ENCODE measurements around the gene CYP2D6. TPM values are rescaled to one million over a fixed set of nuclear protein-coding genes. Genes with fewer than 3 reads are reported as not detected.

CYP2D6 gene
- total and polyA plus RNA-seq, 12 donors: 0.12 to 0.95 (median 0.25) TPM; not detected in 8

GRCh38 chr22:42162728-42163489 lies 32.3 kb upstream of the CYP2D6 start:
- no peak overlapping the region for H3K4me3 ChIP-seq
- TF ChIP-seq, protein P1, sequence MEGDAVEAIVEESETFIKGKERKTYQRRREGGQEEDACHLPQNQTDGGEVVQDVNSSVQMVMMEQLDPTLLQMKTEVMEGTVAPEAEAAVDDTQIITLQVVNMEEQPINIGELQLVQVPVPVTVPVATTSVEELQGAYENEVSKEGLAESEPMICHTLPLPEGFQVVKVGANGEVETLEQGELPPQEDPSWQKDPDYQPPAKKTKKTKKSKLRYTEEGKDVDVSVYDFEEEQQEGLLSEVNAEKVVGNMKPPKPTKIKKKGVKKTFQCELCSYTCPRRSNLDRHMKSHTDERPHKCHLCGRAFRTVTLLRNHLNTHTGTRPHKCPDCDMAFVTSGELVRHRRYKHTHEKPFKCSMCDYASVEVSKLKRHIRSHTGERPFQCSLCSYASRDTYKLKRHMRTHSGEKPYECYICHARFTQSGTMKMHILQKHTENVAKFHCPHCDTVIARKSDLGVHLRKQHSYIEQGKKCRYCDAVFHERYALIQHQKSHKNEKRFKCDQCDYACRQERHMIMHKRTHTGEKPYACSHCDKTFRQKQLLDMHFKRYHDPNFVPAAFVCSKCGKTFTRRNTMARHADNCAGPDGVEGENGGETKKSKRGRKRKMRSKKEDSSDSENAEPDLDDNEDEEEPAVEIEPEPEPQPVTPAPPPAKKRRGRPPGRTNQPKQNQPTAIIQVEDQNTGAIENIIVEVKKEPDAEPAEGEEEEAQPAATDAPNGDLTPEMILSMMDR (IDR thresholded peaks at IDR 0.05): no peak
- no peak overlapping the region for H3K27ac ChIP-seq
- no peaks in the 10 kb centered on the region for H3K27me3 ChIP-seq
- DNase-seq: no peak
- H3K4me1 ChIP-seq: no peaks in the 10 kb centered on the region
- 93 to 98% methylated on average over 12 of the region's 12 CpGs for WGBS, 2 donors
- intact Hi-C loops (cut with DNase I): no loop called here
- H3K9me3 ChIP-seq: no peaks in the 10 kb centered on the region
- peak in 1 of 8 donors; percentile 27 for ATAC-seq
- peaks cover 0 to 68% (median 4%) of the 10 kb centered on the region in 9 donors for H3K36me3 ChIP-seq

- TF ChIP-seq, protein P1 (IDR thresholded peaks at IDR 0.05): no peak
- Histone ChIP-seq H3K9me3 (no peaks in the 10 kb centered on the region), H3K27me3 (no peaks in the 10 kb centered on the region), H3K27ac (no peak overlapping the region), H3K36me3 (peaks cover 0 to 59% (median 3%) of the 10 kb centered on the region in 9 donors), H3K4me3 (no peak overlapping the region), H3K4me1 (peaks cover 0 to 7% (median 0%) of the 10 kb centered on the region in 9 donors)
- WGBS, 2 donors: 85 to 86% methylated on average over 18 of the region's 18 CpGs
- DNase-seq (no peak), ATAC-seq (no peak)
- intact Hi-C loops (cut with DNase I): no loop called here
Observed at GRCh38 chr22:42160830-42161696, 30.5 kb upstream of the CYP2D6 start.

- Histone ChIP-seq H3K4me3 (no peak overlapping the region), H3K36me3 (peaks cover 0 to 56% (median 0%) of the 10 kb centered on the region in 9 donors)
Observed at GRCh38 chr22:42160251-42160650, 29.6 kb upstream of the CYP2D6 start.

More at GRCh38 chr22:42160251-42160650, 29.6 kb upstream of the CYP2D6 start:
- H3K27me3 ChIP-seq: no peaks in the 10 kb centered on the region
- 79 to 80% methylated on average over 4 of the region's 4 CpGs for WGBS, 2 donors
- H3K9me3 ChIP-seq: no peaks in the 10 kb centered on the region
- H3K27ac ChIP-seq: no peak overlapping the region
- peaks cover 0 to 7% (median 0%) of the 10 kb centered on the region in 9 donors for H3K4me1 ChIP-seq
- TF ChIP-seq, protein P1 (IDR thresholded peaks at IDR 0.05): no peak
- ATAC-seq: no peak
- no peak for DNase-seq
- intact Hi-C loops (cut with DNase I): no loop called here
